ENCODE measurements around the gene UTP15. TPM values are rescaled to one million over a fixed set of nuclear protein-coding genes. Genes with fewer than 3 reads are reported as not detected.

UTP15 gene
- total RNA-seq, 1 donor from 2014 or later = 32.4 TPM

DNA sequence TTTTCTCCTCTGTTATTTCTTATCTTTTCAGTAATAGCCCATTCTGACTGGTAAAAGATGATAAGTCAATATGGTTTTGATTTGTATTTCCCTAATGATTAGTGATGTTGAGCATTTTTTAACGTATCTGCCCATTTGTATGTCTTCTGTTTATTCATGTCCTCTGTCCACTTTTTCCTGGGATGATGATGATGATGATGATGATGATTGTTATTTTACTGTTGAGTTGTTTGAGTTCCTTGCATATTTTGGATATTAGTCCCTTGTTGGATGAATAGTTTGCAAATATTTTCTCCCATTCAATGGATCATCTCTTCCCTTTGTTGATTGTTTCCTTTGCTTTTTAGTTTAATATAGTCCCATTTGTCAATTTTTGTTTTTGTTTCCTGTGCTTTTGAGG, 27.0 kb downstream of the UTP15 start:
- H3K9me3 Mint-ChIP-seq = no peaks in the 10 kb centered on the region
- no peaks in the 10 kb centered on the region for H3K36me3 Mint-ChIP-seq (ENCODE audit: low read depth)
- H3K4me3 Mint-ChIP-seq = no peak overlapping the region
- no peaks in the 10 kb centered on the region for H3K4me1 Mint-ChIP-seq
- TF ChIP-seq, protein P1, sequence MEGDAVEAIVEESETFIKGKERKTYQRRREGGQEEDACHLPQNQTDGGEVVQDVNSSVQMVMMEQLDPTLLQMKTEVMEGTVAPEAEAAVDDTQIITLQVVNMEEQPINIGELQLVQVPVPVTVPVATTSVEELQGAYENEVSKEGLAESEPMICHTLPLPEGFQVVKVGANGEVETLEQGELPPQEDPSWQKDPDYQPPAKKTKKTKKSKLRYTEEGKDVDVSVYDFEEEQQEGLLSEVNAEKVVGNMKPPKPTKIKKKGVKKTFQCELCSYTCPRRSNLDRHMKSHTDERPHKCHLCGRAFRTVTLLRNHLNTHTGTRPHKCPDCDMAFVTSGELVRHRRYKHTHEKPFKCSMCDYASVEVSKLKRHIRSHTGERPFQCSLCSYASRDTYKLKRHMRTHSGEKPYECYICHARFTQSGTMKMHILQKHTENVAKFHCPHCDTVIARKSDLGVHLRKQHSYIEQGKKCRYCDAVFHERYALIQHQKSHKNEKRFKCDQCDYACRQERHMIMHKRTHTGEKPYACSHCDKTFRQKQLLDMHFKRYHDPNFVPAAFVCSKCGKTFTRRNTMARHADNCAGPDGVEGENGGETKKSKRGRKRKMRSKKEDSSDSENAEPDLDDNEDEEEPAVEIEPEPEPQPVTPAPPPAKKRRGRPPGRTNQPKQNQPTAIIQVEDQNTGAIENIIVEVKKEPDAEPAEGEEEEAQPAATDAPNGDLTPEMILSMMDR (conservative IDR thresholded peaks at IDR 0.05) = no peak
- H3K27me3 Mint-ChIP-seq (ENCODE audit: low read depth) = no peaks in the 10 kb centered on the region
- no peak overlapping the region for H3K27ac Mint-ChIP-seq (ENCODE audit: unreplicated experiment)
- DNase-seq (ENCODE audit: low read depth, low spot score) = no peak

DNA sequence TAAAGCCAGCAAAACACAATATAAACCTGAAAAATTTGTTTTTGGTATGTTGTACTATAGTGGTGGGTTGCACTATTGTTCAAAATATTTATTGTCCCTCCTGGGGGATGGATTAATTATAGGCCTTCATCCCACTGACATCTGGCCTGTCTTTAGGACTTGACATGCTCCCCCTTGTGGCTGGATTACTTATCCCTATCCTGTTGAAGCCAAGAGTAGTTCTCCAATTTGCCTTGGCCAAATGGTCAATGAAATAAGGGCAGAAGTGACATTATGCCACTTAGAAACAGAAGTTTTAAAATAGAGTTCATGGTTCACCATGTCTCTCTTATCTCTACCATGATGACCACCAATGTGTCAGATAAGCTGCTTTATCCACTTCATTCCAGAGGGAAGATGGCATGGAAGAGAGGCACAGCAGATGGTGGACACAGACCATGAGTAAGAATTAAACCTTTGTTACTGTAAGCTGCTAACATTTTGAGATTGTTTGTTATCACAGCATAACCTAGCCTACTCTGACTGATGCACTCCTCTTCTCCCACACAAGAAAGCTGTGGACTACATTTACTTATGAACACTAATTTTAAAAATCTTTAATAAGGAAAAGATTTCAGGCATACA, 31.3 kb downstream of the UTP15 start:
- no peaks in the 10 kb centered on the region for H3K27me3 Mint-ChIP-seq (ENCODE audit: low read depth)
- peaks cover 4% of the 10 kb centered on the region for H3K9me3 Mint-ChIP-seq
- peak; percentile 40 for DNase-seq (ENCODE audit: low read depth, low spot score)
- no peak overlapping the region for H3K4me3 Mint-ChIP-seq
- no peaks in the 10 kb centered on the region for H3K36me3 Mint-ChIP-seq (ENCODE audit: low read depth)
- TF ChIP-seq, protein P1 (conservative IDR thresholded peaks at IDR 0.05) = peak; percentile 71
- H3K27ac Mint-ChIP-seq (ENCODE audit: unreplicated experiment) = no peak overlapping the region
- no peaks in the 10 kb centered on the region for H3K4me1 Mint-ChIP-seq

DNA sequence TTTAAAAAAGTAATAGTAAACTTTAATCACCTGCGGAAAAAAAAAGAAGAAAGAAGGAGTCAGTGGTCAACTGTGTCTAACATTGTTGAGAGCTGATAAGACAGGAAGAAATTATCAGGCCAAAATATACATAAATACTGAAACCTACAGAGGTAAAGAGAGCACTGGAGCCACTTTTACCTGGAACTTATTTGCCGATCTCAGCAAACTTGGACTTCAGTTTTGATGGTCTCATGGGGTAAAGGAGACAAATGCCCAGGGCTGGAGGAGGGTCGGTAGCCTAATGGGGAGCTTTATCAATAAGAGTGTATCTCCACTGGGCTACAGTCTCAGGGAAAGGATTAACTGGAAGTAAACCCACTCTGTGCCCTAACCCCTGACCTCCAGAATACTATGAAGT, 33.8 kb downstream of the UTP15 start:
- Mint-ChIP-seq H3K4me1 (no peaks in the 10 kb centered on the region), H3K4me3 (no peak overlapping the region), H3K9me3 (peaks cover 4% of the 10 kb centered on the region), H3K27me3 (ENCODE audit: low read depth) (no peaks in the 10 kb centered on the region), H3K36me3 (ENCODE audit: low read depth) (no peaks in the 10 kb centered on the region), H3K27ac (ENCODE audit: unreplicated experiment) (no peak overlapping the region)
- DNase-seq (ENCODE audit: low read depth, low spot score) = no peak
- TF ChIP-seq, protein P1 (conservative IDR thresholded peaks at IDR 0.05) = no peak

DNA sequence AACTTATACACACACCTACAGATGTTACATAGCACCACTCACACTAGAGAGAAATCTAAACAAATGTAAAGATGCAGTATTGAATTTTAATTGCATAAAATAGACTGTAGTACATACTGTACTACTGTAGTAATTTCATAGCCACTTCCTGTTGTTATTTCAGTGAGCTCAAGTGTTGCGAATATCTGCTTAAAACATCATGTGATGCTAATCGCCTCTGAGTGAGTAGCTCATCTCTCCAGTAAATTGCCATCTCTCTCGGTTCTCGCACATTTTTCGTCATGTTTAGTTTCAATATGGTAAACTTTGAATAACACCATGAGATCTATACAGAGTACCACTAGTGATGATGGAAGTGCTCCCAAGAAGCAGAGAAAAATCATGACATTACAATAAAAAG, 38.5 kb downstream of the UTP15 start:
- H3K36me3 Mint-ChIP-seq (ENCODE audit: low read depth) = no peaks in the 10 kb centered on the region
- TF ChIP-seq, protein P1 (conservative IDR thresholded peaks at IDR 0.05) = no peak
- H3K27ac Mint-ChIP-seq (ENCODE audit: unreplicated experiment) = no peak overlapping the region
- no peak for DNase-seq (ENCODE audit: low read depth, low spot score)
- peaks cover 6% of the 10 kb centered on the region for H3K27me3 Mint-ChIP-seq (ENCODE audit: low read depth)
- H3K9me3 Mint-ChIP-seq = peaks cover 4% of the 10 kb centered on the region
- no peaks in the 10 kb centered on the region for H3K4me1 Mint-ChIP-seq
- no peak overlapping the region for H3K4me3 Mint-ChIP-seq

DNA sequence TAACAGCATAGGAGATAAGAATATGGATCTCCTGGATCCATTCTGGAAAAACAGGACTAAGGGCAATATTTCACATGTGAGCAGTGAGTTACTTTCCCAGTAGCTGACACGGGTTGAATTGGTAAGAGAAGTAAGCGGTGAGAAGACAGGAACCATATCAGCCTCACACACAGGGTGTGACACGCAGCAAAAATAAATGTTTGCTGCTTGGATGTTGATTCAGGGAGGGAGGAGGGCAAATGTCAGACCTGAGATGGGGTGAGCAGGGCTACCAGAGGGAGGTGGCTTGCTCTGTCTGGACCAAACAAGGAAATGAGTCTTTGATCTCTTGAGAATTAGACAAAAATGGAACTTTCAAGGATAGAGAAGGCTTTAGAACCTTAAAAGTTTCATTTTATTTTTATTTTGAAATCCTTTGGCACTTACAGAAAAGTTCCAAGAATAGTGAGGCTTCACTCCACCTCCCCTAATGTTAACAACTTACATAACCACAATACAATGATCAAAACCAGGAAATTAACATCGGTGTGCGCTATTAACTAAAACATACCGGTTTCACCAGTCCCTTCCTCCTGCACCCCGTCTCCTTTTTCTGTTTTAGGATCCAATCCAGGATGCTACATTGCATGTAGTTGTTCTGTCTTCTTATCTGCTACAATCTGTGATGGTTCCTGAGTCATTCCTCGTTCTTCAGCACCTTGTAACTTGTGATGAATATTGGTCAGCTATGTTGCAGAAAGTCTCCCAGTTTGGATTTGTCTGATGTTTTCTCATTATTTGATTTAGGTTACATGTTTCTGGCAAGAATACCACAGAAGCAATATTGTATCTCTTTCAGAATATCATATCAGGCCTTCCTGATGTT, 39.9 kb downstream of the UTP15 start:
- DNase-seq (ENCODE audit: low read depth, low spot score) = no peak

More for the DNA sequence above, 39.9 kb downstream of the UTP15 start:
- H3K27me3 Mint-ChIP-seq (ENCODE audit: low read depth) = peaks cover 6% of the 10 kb centered on the region
- no peak overlapping the region for H3K4me3 Mint-ChIP-seq
- peaks cover 2% of the 10 kb centered on the region for H3K9me3 Mint-ChIP-seq
- no peaks in the 10 kb centered on the region for H3K36me3 Mint-ChIP-seq (ENCODE audit: low read depth)
- TF ChIP-seq, protein P1 (conservative IDR thresholded peaks at IDR 0.05) = no peak
- no peak overlapping the region for H3K27ac Mint-ChIP-seq (ENCODE audit: unreplicated experiment)
- no peaks in the 10 kb centered on the region for H3K4me1 Mint-ChIP-seq
